HepG2 (cell line): ENCODE results near the gene IL17C. TPM values are rescaled to one million over a fixed set of nuclear protein-coding genes. Genes with fewer than 3 reads are reported as not detected.

Source experiments
- ATAC-seq: fragments of 200-7000 bp; cut with Tn5 transposase; 3 replicates; pipeline ENCODE4 v1.9.1; 2020; ENCODE audit warnings: mild to moderate bottlenecking, moderate library complexity
- BruUV-seq: library from RNA; stranded (reverse); fragments of 400-500 nt; replicated peaks from 2 replicates; lab custom pipeline; 2021; lab: Mats Ljungman, UMichigan
- CTCF ChIA-PET: fragments of 300-600 bp; formaldehyde crosslinking; extraction: SDS; loops from one replicate; lab custom pipeline; 2021; ENCODE audit warnings: low total read pairs, inconsistent platforms, low intra/inter-chr PET ratio; lab: Yijun Ruan, JAX
- POLR2A ChIA-PET: fragments of 350-600 bp; sonication (Branson Sonifier 250); formaldehyde crosslinking; loops from one replicate; lab custom pipeline; 2020; ENCODE audit warnings: antibody characterized with exemption, inconsistent platforms; lab: Yijun Ruan, JAX
- DNase-seq: peaks from one replicate; pipeline ENCODE4 v3.0.0-alpha.2; 2015; ENCODE audit warnings: low spot score
- FAIRE-seq: peaks from 3 replicates; lab custom pipeline; 2011; peaks lifted over from hg19 to GRCh38; lab: Jason Lieb, UNC
- H2AFZ ChIP-seq: one replicate; pipeline ENCODE4 v1.6.1; 2011; ENCODE audit warnings: low read length, inconsistent platforms
- H3K27ac ChIP-seq: fragments of 300-600 bp; 3 replicates; pipeline ENCODE4 v1.8.0; 2011; ENCODE audit warnings: mixed run types, mild to moderate bottlenecking, mixed read lengths, low read length, inconsistent platforms; ENCODE audit not compliant: insufficient read depth; ENCODE audit errors: extremely low read length
- H3K27me3 ChIP-seq, 2 experiments: fragments of 200-600 bp in 1 of 2; 2 replicates in 1 of 2; 3 replicates in 1 of 2; pipeline versions ENCODE4 v1.6.0 to v1.8.0; 2011; ENCODE audit warnings: low read length in 2 of 2, mild to moderate bottlenecking in 2 of 2, moderate library complexity in 2 of 2, inconsistent platforms in 1 of 2; ENCODE audit not compliant: insufficient read depth in 2 of 2, control insufficient read depth in 1 of 2
- H3K36me3 ChIP-seq, 2 experiments: fragments of 200-600 bp in 1 of 2; replicated peaks in 1 of 2; 2 replicates in 1 of 2; 3 replicates in 1 of 2; pipeline versions ENCODE4 v1.5.1 to v1.8.0; 2011; ENCODE audit warnings: low read length in 2 of 2, inconsistent platforms in 1 of 2; ENCODE audit not compliant: insufficient read depth in 2 of 2, control insufficient read depth in 1 of 2
- H3K4me1 ChIP-seq: 2 replicates; pipeline ENCODE4 v1.5.1; 2012; ENCODE audit warnings: low read length, inconsistent platforms; ENCODE audit not compliant: insufficient read depth
- H3K4me2 ChIP-seq: 2 replicates; pipeline ENCODE4 v1.6.0; 2011; ENCODE audit warnings: low read depth, low read length, inconsistent platforms
- H3K4me3 ChIP-seq, 3 experiments: fragments of 200-600 bp in 1 of 3; sonication (generic), shearing (Covaris generic) in 1 of 3; replicated peaks in 1 of 3; 2 replicates each; pipeline ENCODE4 v1.5.1; 2011 to 2016; ENCODE audit warnings: low read length in 3 of 3, inconsistent platforms in 2 of 3, low read depth in 2 of 3, mild to moderate bottlenecking in 2 of 3, control low read depth in 1 of 3, mixed read lengths in 1 of 3; ENCODE audit not compliant: insufficient read depth in 1 of 3
- H3K79me2 ChIP-seq: one replicate; pipeline ENCODE4 v1.6.1; 2011; ENCODE audit warnings: low read length, inconsistent platforms; ENCODE audit not compliant: insufficient read depth
- H3K9ac ChIP-seq: 2 replicates; pipeline ENCODE4 v1.6.0; 2011; ENCODE audit warnings: mild to moderate bottlenecking, low read depth, low read length, inconsistent platforms; ENCODE audit not compliant: insufficient read depth
- H3K9me3 ChIP-seq: 2 replicates; pipeline ENCODE4 v1.5.1; 2012; ENCODE audit warnings: mild to moderate bottlenecking, low read length
- H4K20me1 ChIP-seq: 2 replicates; pipeline ENCODE4 v1.6.0; 2011; ENCODE audit warnings: inconsistent platforms, mild to moderate bottlenecking, low read length, moderate library complexity; ENCODE audit not compliant: insufficient read depth
- CENPT ChIP-seq: sonication (generic); formaldehyde crosslinking; IDR thresholded peaks from 2 replicates; pipeline ENCODE4 v1.8.0; 2022; ENCODE audit warnings: low read depth, mild to moderate bottlenecking, moderate library complexity, missing genetic modification reagents
- DNMT1 ChIP-seq: sonication (generic); formaldehyde crosslinking; IDR thresholded peaks from 2 replicates; pipeline ENCODE4 v1.5.1; 2020; ENCODE audit warnings: mild to moderate bottlenecking, missing genetic modification reagents
- FOXA3 ChIP-seq: IDR thresholded peaks from 2 replicates; pipeline ENCODE4 v1.6.1; 2016; ENCODE audit warnings: missing genetic modification reagents, missing compliant biosample characterization
- GFI1 ChIP-seq: sonication (generic); formaldehyde crosslinking; IDR thresholded peaks from 2 replicates; pipeline ENCODE4 v1.5.0; 2020; ENCODE audit warnings: missing genetic modification reagents, mild to moderate bottlenecking, borderline replicate concordance
- JUND ChIP-seq: sonication (generic); formaldehyde crosslinking; IDR thresholded peaks from 2 replicates; pipeline ENCODE4 v1.8.0; 2022; ENCODE audit warnings: mild to moderate bottlenecking, missing genetic modification reagents
- MED1 ChIP-seq: sonication (generic); formaldehyde crosslinking; IDR thresholded peaks from 2 replicates; pipeline ENCODE4 v1.4.0; 2020; ENCODE audit warnings: missing genetic modification reagents
- RBM22 ChIP-seq: fragments of 200-400 bp; formaldehyde crosslinking; optimal IDR thresholded peaks from 2 replicates; pipeline ENCODE3; 2017; ENCODE audit warnings: mild to moderate bottlenecking, low read length, moderate library complexity
- SMARCC2 ChIP-seq: fragments of 450-650 bp; IDR thresholded peaks from 2 replicates; pipeline ENCODE4 v1.6.1; 2017; ENCODE audit warnings: antibody characterized with exemption, mild to moderate bottlenecking
- ZNF253 ChIP-seq: sonication (generic); formaldehyde crosslinking; IDR thresholded peaks from 2 replicates; pipeline ENCODE4 v1.8.0; 2022; ENCODE audit warnings: mild to moderate bottlenecking, missing genetic modification reagents, borderline replicate concordance
- ZNF33A ChIP-seq: sonication (generic); formaldehyde crosslinking; IDR thresholded peaks from 2 replicates; pipeline ENCODE4 v1.5.1; 2020; ENCODE audit warnings: missing genetic modification reagents, mild to moderate bottlenecking, moderate library complexity, borderline replicate concordance
- ZNF562 ChIP-seq: sonication (generic); formaldehyde crosslinking; IDR thresholded peaks from 2 replicates; pipeline ENCODE4 v1.8.0; 2022; ENCODE audit warnings: missing genetic modification reagents, borderline replicate concordance
- ZNF672 ChIP-seq: sonication (generic); formaldehyde crosslinking; IDR thresholded peaks from 2 replicates; pipeline ENCODE4 v1.8.1; 2022; ENCODE audit warnings: missing genetic modification reagents
- ZSCAN30 ChIP-seq: sonication (generic); formaldehyde crosslinking; IDR thresholded peaks from 2 replicates; pipeline ENCODE4 v1.5.0; 2020; ENCODE audit warnings: mild to moderate bottlenecking, missing genetic modification reagents
- WGBS: methylation state at CpG from one replicate; pipeline ENCODE4 v1.1.6; 2017; ENCODE audit warnings: low lambda C conversion rate; 5-methylcytosine and 5-hydroxymethylcytosine counted together
- in situ Hi-C: cut with HindIII; loops from 2 replicates; pipeline ENCODE4 v1.10.0; 2017; ENCODE audit warnings: low pct_unique_long_range_greater_than_20kb; ENCODE audit not compliant: extremely low pct_ligation_motif_present
- intact Hi-C: fragments of 100-400 bp; cut with micrococcal nuclease; formaldehyde crosslinking; loops from one replicate; pipeline ENCODE4 v1.10.0; 2022; ENCODE audit not compliant: unreplicated experiment
- polyA plus RNA-seq, 8 experiments: library from polyadenylated mRNA; depleted of rRNA in 3 of 8; stranded (reverse) in 7 of 8; unstranded in 1 of 8; fragments of >200 nt; fragmentation: Illumina TruSeq in 4 of 8; extraction: Trizol in 4 of 8; gene quantifications; 2 replicates each; pipeline versions ENCODE4 v1.2.1 to v1.2.3, GENCODE V29; 2011 to 2016; ENCODE audit warnings: low read depth in 4 of 8, missing spikeins in 1 of 8, mixed read lengths in 1 of 8; ENCODE audit not compliant: insufficient read depth in 1 of 8
- total RNA-seq, 5 experiments: library from RNA; depleted of rRNA; stranded (reverse); fragments of >200 nt; fragmentation: Illumina TruSeq; extraction: Trizol; gene quantifications; 2 replicates each; pipeline ENCODE4 v1.2.3, GENCODE V29; 2016; ENCODE audit warnings: low read depth in 1 of 5
- TF ChIP-seq, protein P1 (sequence below): sonication (generic); formaldehyde crosslinking; IDR thresholded peaks from 2 replicates; pipeline ENCODE4 v1.5.0; 2020; ENCODE audit warnings: mild to moderate bottlenecking, missing genetic modification reagents
- TF ChIP-seq, protein P2 (sequence below): sonication (generic); formaldehyde crosslinking; IDR thresholded peaks from 2 replicates; pipeline ENCODE4 v1.5.1; 2020; ENCODE audit warnings: mild to moderate bottlenecking, missing genetic modification reagents, moderate library complexity

IL17C gene
- total and polyA plus RNA-seq, 2 of the 13 experiments (the other 11 are each of a cell fraction or from before 2014, with no cell fraction given), result not detected

DNA sequence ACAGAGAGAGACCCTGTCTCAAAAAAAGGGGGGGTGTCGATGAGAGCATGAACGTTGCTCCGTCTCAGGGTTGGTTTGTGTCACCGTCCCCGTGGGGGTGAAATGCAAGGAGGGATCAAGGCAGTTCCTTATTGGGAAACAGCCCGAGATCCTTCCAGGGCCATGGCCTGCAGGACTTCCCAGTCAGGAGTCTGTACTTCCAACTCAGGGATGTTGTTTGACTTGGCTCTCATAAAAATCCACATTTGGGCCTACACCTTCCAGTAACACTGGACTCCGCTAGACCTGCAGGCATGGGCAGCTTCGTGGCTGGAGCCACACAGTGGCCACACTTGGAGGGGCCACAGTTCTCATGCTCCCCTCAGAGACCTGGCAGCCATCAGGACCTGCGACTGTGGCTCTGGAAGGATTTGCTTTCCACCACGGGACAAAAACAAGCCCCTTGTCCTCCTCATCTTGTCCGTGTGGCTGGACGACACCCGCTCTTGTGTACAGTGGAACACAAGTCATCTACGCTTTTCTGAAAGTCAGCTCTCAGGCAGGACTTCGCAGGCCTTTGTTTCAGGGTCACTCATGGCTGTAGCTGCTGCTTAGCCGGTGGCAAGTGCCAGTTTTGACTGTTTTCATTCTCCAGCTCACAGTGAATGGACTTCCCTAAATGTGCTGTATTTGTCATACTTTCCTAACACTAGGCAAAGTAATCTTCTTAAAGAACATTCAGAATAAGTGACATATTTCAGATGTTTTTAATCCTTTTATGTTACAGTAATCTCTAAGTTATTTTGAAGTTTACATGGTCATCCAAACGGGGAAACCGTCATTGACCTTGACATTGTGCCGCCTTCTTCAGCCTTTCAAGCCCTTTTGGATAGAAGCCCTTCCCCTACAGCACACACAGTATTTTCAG, 24.2 kb upstream of the IL17C start:
- H3K4me3 ChIP-seq, result no peak overlapping the region
- H3K9ac ChIP-seq, result no peak overlapping the region
- no peaks in the 10 kb centered on the region for H3K9me3 ChIP-seq
- CTCF ChIA-PET, result no interaction called here
- DNase-seq (no peak), FAIRE-seq (no peak), ATAC-seq (no peak)
- 88% methylated on average over 19 of the region's 19 CpGs for WGBS
- no TSS peak for BruUV-seq
- no peak overlapping the region for H3K27ac ChIP-seq
- intact Hi-C loops (no loop called here), in situ Hi-C loops (no loop called here)
- peaks cover 3% of the 10 kb centered on the region for H3K79me2 ChIP-seq
- peaks cover 8% of the 10 kb centered on the region; the same call in 1 of the 2 replicates for H4K20me1 ChIP-seq
- H2AFZ ChIP-seq, result no peak overlapping the region
- peaks cover 23% of the 10 kb centered on the region for H3K4me1 ChIP-seq
- no peak overlapping the region for H3K4me2 ChIP-seq
- POLR2A ChIA-PET, result interaction anchor here (0.6 kb wide), 1 partner anchor 12 kb away, joined by 3 read pairs; no protein-coding TSS in a partner anchor
- H3K36me3 ChIP-seq, result peaks cover 22 to 53% of the 10 kb centered on the region in 2 experiments
- TF ChIP-seq, protein P1, sequence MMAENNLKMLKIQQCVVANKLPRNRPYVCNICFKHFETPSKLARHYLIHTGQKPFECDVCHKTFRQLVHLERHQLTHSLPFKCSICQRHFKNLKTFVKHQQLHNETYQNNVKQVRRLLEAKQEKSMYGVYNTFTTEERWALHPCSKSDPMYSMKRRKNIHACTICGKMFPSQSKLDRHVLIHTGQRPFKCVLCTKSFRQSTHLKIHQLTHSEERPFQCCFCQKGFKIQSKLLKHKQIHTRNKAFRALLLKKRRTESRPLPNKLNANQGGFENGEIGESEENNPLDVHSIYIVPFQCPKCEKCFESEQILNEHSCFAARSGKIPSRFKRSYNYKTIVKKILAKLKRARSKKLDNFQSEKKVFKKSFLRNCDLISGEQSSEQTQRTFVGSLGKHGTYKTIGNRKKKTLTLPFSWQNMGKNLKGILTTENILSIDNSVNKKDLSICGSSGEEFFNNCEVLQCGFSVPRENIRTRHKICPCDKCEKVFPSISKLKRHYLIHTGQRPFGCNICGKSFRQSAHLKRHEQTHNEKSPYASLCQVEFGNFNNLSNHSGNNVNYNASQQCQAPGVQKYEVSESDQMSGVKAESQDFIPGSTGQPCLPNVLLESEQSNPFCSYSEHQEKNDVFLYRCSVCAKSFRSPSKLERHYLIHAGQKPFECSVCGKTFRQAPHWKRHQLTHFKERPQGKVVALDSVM (CRISPR knock-in tag), result no peak
- TF ChIP-seq ZSCAN30 (no peak), ZNF253 (CRISPR knock-in tag) (no peak), RBM22 (no peak), CENPT (CRISPR knock-in tag) (no peak), JUND (no peak), ZNF33A (CRISPR knock-in tag) (no peak), FOXA3 (CRISPR knock-in tag) (no peak), ZNF562 (CRISPR knock-in tag) (no peak), SMARCC2 (no peak), GFI1 (no peak), ZNF672 (CRISPR knock-in tag) (no peak), MED1 (CRISPR knock-in tag) (no peak), DNMT1 (0 out of 2 replicates have a peak, but pooled peaks have one; percentile 28)
- TF ChIP-seq, protein P2, sequence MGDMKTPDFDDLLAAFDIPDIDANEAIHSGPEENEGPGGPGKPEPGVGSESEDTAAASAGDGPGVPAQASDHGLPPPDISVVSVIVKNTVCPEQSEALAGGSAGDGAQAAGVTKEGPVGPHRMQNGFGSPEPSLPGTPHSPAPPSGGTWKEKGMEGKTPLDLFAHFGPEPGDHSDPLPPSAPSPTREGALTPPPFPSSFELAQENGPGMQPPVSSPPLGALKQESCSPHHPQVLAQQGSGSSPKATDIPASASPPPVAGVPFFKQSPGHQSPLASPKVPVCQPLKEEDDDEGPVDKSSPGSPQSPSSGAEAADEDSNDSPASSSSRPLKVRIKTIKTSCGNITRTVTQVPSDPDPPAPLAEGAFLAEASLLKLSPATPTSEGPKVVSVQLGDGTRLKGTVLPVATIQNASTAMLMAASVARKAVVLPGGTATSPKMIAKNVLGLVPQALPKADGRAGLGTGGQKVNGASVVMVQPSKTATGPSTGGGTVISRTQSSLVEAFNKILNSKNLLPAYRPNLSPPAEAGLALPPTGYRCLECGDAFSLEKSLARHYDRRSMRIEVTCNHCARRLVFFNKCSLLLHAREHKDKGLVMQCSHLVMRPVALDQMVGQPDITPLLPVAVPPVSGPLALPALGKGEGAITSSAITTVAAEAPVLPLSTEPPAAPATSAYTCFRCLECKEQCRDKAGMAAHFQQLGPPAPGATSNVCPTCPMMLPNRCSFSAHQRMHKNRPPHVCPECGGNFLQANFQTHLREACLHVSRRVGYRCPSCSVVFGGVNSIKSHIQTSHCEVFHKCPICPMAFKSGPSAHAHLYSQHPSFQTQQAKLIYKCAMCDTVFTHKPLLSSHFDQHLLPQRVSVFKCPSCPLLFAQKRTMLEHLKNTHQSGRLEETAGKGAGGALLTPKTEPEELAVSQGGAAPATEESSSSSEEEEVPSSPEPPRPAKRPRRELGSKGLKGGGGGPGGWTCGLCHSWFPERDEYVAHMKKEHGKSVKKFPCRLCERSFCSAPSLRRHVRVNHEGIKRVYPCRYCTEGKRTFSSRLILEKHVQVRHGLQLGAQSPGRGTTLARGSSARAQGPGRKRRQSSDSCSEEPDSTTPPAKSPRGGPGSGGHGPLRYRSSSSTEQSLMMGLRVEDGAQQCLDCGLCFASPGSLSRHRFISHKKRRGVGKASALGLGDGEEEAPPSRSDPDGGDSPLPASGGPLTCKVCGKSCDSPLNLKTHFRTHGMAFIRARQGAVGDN (CRISPR knock-in tag), result 0 out of 2 replicates have a peak, but pooled peaks have one; percentile 11
- H3K27me3 ChIP-seq, result no peaks in the 10 kb centered on the region
